Hematopoietic multipotent progenitor cell treated with erythropoietin and hydrocortisone succinate and interleukin-3 and kit ligand, for 17 days (in vitro differentiated cells): ENCODE results near the gene CLEC9A.

Source experiments
- DNase-seq: peaks from one replicate; pipeline ENCODE4 v3.0.0-alpha.2; 2015; ENCODE audit warnings: low spot score

CLEC9A gene

DNA sequence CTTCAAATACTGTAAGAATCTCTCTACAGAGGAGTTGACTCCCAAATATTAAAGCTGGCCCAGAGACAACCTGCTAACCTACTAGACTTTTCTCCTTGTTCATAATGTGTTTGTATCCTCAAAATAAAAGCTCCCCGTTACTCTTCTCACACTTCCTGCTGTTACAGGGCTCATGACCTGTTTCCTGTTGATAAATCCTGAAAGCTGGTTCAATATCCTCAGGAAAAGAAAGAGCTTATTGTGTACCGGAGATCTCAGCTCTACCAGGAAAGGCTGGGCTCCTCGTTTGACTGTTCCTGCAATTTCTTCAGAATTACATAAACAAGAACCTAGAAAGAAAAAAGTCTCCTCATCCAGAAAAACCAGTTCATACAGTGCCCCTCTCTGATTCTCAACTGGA is 37.5 kb downstream of the CLEC9A start:
- no peak for DNase-seq

DNA sequence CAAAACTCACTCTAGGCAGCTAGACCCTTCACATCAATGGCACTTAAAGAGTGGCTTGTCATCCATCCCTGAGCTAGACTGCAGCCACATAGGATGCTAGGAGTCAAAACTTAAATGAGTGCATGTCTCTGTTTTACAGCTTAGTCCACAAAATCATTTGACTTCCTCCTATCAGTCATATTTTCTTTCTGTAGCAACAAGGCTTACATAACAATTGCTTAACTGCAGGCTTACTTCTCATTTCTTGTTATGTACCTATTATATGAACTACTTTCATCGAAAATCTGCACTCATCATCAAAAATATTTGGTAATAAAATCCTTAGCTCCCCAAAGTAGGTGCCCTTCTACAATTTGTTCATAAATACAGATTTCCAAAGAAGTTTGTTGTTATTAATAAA is 38.2 kb downstream of the CLEC9A start:
- no peak for DNase-seq

DNA sequence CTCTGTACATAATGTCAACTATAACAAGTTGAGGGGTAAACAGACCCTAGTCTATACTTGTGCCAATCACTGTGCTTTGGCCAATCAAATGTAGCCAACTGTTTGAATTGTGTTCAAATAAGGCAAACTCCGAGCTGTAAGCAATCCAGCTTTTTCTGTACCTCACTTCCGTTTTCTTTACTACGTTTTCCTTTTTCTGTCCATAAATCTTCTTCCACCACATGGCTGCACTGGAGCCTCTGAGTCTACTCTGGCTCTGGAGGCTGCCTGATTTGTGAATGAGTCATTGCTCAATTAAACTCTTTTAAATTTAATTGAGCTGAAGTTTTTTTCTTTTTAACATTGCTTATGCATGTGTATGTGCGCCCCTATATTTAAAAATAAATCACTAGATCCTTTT is 38.6 kb downstream of the CLEC9A start:
- no peak for DNase-seq

DNA sequence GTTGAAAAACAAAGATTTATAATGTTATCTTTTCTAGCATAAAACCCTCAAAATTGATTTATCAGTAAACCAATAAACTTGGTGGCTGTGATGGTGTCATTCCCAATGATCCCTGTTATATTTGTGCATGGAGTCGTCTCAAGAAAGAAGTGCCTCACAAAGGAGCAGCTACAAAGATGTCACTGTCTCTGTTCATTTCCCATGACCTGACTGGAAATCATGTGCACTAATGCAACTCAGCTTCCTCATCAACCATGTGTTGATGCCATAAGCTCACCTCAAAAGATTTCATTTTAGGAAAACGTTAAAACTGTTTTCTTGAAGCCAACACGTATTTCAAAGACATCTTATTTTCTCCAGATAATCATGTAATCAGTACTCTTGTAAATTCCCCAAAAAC is 39.5 kb downstream of the CLEC9A start:
- DNase-seq: no peak

DNA sequence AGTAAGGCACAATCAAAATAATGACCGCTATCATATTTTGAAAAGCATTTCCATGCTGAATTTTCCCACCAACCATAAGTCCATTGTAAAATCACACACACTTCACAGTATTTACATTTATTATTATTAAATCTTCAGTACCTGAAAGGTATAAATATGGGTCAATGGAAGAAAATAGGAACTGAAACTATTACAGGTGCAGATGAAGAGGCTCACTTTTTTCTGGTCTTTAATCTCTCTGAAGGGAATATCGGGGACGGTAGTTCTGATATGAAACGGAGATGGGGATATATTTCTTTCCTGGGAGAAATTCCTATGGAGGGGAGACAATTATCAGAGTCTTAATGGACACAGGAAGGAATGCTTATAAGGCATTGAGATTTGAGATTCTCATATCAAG is 39.9 kb downstream of the CLEC9A start:
- DNase-seq: no peak

DNA sequence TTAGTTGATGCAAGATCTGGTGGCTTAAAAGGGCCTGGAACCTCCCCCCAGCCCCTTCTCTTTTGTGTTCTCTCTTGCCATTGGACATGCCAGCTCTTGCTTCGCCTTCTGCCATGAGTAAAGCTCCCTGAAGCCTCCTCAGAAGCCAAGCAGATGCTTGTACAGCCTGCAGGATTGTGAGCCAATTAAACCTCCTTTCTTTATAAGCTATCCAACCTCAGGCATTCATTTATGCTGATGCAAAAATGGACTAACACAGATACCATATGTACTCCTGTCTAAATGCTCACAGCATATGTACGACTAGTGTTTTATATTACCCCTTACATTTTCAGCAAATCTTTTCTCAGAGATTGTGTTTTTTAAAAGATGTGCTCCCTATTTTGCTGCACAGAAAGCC is 41.6 kb downstream of the CLEC9A start:
- DNase-seq: no peak

DNA sequence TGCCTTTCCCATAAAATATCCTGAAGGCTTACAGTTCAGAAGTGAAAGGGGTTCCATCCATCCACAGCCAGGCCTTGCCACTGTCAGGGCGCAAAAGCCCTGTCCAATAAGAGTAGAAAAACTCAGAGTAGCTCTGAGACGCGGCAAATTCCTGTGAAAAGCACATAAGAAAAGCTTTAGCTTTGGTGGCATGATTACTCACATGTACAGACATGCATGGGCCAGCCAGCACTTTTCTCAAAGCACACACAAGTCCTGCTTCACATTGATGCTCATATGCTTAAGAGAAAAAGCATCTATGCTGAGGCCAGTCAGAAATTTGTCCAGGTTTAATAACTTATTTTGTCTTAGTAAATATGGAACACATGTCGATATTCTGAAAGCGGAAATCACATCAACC is 42.8 kb downstream of the CLEC9A start:
- no peak for DNase-seq

DNA sequence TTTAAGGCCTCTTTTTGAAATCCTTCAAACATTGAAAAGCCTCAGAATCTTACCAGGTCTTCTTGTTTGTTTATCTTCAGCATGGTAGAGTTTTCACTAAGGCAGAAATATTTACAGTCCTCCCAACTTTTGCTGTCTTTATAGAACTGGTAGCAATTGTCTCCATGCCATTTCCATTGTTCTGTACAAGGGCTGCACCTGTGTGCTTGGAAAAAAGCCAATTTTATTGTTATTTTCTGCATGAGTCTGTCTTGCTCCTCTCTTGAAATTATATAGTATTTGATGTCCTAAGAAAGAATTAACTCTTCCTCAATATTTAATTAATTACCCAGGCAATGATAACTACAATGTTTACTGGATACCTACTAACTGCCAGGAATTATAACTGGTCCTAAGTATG is 45.0 kb downstream of the CLEC9A start:
- DNase-seq: no peak

DNA sequence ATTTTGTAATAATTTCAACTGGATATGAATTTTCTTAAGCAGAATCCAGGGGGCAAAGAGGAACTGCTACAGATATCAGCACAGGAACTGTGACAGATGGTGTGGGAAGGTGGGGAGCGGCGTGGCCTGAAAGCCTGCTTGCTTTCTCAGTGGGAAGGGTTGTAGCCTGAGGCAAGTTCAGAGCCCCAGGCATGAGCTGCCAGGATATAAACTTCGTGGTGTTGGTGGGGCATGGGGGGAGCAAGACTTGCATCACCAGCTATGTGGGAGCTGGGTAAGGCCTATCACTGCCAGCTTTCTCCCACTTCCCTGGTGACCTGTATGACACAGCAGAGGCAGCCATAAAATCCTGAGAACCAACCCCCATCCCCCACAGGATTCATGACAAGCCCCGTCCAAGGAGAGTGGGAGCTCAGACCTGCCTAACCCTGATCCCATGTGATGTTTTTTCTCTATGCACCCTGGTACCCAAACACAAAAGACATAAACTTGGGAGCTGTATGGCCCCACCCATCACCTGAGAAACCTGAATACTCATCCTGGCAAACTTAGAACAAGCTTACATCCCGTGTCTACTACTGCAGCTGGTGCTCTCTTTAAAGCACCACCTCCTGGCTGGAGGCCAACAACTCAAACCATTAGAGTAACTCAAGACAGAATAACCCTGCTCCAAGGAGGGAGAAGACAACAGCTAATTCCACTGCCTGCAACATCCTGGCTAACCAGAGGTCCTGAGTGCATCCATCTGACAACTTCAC is 51.8 kb downstream of the CLEC9A start:
- DNase-seq: no peak

DNA sequence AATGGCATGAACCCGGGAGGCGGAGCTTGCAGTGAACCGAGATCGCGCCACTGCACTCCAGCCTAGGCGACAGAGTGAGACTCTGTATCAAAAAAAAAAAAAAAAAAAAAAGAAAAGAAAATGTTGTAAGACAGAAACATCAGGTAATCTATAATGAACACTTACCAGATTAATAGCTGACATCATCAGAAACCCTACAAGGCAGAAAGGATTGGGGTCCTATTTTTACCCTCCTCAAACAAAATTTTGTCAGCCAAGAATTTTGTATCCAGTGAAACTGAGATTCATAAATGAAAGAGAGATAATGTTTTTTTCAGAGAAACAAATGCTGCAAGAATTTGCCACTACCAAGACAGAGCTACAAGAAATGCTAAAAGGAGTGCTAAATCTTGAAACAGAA is 54.3 kb downstream of the CLEC9A start:
- DNase-seq: no peak

DNA sequence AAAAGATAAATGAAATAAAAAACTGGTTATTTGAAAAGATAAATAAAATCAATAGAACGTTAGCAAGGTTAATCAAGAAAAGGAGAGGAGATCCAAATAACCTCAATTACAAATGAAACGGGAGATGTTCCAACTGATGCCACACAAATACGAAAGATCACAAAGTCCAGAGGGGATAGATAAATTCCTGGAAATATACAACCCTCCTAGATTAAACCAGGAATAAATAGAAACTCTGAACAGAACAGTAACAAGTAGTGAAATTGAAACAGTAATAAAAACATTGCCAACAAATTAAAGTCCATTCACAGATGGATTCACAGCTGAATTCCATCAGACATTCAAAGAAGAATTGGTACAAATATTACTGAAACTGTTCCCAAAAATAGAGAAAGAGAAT is 55.9 kb downstream of the CLEC9A start:
- no peak for DNase-seq

DNA sequence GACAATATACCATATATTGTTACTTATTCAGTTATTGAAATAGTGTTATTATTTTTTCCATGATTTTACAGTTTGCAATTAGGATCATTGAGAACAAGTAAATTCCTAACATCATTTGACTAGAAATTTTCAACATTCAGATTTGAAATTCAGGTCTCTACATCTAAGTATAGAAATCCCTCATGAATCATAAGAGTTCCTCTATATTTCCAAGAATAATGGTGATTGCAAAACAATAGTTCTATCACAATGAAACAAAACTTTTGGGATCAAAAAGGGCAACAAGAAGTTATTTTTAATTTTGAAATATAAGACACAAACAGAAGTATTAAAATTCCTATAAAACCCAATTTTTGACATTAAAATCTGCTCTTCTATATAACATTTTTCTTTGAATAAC is 57.5 kb downstream of the CLEC9A start:
- DNase-seq: no peak

DNA sequence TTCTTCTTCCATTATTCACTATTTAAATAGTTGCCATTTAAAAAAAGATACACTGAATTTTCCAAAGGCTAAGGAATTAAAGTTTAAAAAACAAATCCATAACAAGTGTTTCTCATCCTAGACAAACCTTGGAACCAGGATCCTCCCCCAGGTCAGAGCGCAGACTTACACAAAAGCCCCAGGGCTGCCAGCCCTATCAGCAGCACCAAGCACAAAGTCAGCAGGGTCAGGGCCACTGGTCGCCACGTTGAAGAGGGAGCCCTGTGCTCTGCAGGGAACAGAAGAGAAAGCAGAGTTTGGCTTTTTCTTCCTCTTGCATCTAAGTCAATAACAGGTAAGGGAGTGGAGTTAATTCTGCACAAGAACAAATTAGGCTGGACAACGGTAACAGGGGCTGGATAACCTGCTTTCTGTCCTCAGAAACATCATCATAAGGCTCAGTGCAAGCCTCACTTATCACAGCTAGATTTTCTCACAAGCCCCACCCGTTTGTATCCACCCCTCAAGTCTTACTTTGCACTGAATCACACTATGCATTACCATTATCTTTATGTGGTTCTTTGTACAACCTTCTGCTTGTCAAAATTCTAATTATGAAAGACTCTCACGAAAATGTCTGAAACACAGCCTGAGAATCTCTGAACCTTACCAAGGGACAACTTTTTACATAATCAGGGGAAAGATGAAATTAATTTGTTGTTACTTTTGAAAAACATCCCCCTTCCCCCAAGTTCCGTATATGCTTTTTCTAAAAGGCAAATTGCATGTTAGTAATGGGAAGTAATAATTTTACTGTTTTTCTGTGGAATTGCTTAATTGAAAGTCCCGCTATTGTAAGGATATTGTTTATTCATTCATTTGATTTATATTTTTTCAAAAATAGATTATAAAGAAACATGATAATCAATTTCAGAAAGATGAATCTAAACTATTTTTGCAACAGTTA is 58.7 kb downstream of the CLEC9A start:
- no peak for DNase-seq

DNA sequence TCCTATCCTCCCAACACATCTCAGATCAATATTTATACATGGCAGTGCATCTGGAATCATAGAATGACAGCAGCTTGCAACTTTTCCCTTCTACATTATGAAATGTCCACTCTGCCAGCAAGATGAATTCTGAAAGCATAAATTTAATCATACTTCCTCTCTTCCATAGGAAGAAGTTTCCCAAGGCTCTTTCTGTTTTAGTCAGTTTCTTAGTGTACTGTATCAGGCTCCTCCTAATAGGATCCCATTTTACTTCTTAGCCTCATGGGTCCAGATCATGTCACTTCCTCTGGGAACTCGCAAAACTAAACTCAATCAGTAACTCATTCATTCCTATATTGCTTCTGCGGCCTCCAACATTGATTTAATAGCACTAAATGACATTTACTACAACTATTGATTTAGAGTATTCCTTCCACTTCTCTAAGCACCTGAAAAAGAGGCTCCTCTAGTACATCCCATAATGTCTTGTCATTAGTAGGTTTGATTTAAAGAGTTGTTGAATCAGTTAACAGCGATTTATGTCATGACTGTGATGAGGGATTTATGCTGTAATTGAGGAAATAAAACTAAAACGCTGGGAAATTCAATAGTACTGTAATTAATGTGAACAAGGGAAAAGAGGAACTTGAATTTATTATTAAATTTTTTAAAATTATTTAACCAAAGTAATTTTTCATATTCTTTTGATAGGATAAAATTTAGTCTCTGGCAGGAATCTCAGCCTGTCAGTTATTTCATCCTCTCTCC is 64.3 kb downstream of the CLEC9A start:
- DNase-seq: no peak

DNA sequence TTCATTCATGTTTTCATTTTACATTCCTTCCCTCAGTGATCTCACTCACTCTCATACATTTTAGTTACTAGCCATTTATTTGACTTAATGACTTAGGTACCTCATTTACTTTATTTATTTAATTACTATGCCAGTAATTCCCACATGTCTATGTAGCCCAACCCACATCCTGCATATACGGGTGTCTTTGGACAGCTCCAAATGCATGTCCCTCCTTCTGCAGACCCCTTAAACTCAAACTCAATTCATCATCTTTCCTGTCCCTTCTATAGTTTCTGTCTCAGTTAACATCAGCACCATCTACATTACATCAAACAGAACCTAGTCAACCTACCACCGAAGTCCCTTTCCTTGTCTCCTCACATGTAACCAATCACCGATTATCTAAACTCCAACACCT is 65.5 kb downstream of the CLEC9A start:
- DNase-seq: no peak

DNA sequence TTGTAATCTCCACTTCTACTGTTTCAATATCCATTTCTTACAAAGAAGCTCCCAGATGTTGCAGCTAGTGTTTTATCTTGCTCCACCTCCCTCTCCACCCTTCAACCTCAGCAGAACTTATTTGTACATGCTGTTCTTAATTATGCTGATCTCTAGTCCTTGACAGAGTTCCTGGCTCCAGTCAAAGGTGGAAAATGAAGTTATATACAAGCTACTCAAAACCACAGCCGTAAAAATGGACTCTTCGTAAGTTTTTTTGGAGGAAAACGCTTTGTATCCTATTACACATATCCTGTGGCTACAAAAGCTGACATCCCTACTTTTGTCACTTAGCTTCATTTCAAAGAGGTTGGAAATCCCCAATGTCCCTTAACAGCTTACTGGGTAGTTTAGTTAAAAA is 67.0 kb downstream of the CLEC9A start:
- DNase-seq: no peak

DNA sequence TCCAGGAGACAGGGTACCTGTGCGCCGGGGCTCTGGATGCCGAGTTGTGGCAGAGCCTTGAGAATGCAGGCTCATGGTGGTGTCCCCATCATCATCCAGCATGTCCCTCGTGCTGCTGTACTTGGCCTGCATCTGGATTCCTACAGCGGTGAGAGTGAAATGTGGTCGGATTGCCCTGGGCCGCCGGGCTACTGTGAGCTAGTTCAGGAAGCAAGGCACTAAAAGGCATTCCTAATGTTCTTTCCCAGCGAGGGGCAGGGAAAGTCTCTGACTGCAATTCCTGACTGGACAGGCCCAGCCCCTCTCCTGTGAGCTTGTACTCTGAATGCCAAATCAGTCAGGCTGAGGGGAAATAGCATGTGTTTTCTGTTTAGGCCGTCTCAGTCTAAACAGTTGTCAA is 68.3 kb downstream of the CLEC9A start, which contains the start of gene CLEC1A:
TSS of gene CLEC1A (minus strand) at position 195 of the 400 bp plus-strand sequence. CDS start at position 132, 63 bp downstream.
- no peak for DNase-seq

DNA sequence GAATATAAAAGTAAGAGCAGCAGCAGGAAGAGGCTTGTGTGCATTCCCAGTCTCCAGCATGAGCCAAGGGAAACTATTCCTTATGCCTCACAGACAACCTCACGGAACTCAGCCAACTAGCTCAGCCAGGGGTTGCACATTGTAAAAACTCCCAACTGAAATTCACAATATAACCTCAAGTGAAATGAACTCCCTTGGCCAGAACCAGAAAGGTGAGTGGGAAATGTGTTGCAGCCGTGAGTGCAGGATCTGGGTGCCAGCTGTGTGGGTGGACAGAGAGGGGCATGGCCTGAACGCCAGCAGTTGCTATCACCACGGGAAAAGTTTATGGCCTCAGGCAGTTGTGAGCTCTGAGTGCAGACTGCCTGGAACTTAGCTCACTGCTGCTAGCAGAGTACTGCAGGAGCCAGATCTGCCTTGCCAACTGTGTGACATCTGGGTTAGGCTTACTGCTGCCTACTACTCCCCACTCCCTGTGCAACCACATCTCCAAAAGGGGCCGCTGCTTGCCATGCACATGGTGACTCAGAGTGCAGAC is 70.6 kb downstream of the CLEC9A start:
- no peak for DNase-seq

DNA sequence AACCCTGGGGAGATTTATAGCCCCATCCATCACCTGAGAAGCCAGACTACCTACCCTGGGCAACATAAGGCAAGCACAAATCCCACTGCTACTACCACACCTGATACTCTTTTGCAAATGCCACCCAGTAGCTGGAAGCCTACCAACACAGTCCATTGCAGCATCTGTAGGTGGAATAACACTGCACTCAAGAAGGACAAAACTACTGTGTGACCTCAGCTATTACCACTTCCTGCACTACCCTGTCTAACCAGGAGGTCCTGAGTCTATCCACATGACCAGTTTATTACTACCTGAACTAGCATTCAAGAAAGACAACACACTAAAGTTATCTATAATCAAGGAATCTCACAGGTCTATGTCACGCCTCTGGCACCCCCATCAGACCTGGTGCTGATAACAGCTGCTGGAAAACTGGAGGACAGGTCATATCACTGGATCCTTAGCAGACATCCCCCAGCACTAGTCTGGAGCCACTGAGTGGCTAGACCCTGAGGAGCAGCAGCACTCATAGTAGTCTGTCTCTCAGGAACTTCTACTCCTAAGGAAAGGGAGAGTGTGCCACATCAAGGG is 71.3 kb downstream of the CLEC9A start:
- DNase-seq: no peak

DNA sequence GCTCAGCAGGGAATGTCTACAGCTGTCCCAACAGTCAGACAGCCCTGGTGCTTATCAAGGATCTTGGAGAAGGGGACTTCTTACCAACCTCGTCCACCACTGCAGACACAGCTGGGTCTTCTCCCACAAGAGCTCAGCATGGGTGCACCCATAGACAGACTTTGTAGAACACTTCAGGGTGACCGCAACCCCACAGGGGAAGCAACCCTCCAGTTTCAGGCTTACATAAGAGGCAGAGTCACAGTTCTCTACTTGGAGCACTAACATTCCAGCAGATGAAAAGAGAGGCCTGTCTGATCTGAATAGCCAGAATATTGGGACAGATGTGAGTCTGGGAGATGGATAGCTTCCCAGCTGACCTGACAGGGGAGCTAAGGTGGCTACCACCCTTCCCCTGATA is 71.8 kb downstream of the CLEC9A start:
- no peak for DNase-seq

DNA sequence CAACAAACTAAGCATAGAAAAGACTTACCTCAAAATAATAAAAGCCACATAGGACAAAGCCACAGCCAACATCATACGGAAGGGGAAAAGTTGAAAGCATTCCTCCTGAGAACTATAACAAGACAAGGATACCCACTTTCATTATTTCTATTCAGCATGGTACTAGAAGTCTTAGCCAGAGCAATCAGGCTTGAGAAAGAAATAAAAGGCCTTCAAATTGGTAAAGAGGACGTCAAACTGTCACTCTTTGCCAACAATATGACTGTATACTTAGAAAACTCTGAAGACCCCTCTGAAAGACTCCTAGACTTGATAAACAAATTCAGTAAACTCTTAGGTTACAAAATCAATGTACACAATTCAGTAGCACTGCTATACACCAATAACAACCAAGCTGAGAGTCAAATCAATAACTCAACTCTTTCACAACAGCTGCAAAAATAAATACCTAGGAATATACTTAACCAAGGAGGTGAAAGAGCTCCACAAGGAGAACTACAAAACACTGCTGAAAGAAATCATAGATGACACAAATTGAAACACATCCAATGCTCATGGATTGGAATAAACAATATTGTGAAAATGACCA is 79.9 kb downstream of the CLEC9A start:
- no peak for DNase-seq

DNA sequence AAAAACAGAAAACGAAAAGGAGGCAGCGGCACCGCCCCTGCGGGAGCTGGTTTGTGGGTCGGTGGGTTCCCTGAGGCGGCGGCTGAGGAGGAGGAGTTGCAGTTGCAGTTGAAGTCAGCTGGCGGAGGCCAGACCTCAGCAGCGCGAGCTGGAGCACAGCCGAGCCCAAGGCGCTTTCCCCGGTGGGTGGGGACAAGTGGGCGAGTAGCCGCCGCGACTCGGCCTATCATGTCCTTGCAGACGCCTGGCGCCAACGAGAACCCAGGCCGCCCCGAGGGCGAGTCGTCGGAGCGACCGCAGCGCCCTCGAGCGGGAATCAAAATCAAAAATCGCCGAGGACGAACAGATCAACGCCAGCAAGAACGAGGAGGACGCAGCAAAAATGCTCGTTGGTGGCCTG is 81.0 kb downstream of the CLEC9A start:
- no peak for DNase-seq
